Measurements from ENCODE around the gene PTPRU. TPM values are rescaled to one million over a fixed set of nuclear protein-coding genes. Genes with fewer than 3 reads are reported as not detected.

PTPRU gene
- total and polyA plus RNA-seq, 2 of the 8 experiments (the other 6 are each of a cell fraction or from before 2014, with no cell fraction given) = 33.8 to 41.8 TPM

DNA sequence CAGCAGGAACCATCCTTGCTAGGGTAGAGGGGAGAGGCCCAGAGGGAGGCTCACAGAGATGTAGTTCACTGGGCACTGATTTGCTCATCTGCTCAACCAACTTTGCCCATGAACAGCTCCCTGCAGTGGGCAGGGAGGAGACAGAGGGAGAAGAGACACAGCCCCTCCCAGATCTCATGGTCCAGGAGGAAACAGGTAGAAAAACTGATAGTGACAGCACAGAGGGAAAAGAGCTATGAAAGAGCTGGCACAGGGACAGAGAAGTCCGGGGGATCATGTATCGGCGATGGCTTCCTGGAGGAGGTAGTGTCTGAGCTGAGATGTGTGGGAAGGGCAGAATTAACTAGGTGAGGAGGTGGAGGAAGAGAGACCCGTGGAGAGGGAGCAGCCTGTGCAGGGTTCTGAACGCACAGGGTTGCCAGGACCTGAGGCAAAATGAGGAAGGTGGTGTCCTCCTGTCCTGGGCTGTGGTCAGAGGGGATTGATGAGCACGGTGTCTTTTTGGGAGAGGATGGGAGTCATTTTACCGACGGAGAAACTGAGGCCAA is 85.9 kb downstream of the PTPRU start:
- Histone ChIP-seq H3K36me3 (ENCODE audit: control insufficient read depth in 2 of 4, insufficient read depth in 4 of 4, low read length in 3 of 4) (peaks cover 0 to 9% (median 1%) of the 10 kb centered on the region in 4 experiments; a peak in 5 of 8 replicates), H3K23ac (ENCODE audit: insufficient read length) (no peak overlapping the region), H3K18ac (ENCODE audit: extremely low read depth, low read length) (no peak overlapping the region), H3K9ac (replicated peaks in 1 of 4; ENCODE audit: extremely low read depth in 1 of 4, low read depth in 3 of 4, low read length in 3 of 4) (no peak overlapping the region), H2BK5ac (ENCODE audit: low read depth, low read length) (no peak overlapping the region), H3K23me2 (ENCODE audit: low read depth, low read length) (peaks cover 1% of the 10 kb centered on the region; the same call in 1 of the 2 replicates), H3K9me3 (ENCODE audit: insufficient read depth in 2 of 2, low read depth in 1 of 2, low read length in 1 of 2) (no peaks in the 10 kb centered on the region), H2BK120ac (replicated peaks; ENCODE audit: low read depth, low read length) (no peak overlapping the region), H3K79me1 (ENCODE audit: low read depth, low read length) (no peaks in the 10 kb centered on the region), H2BK20ac (ENCODE audit: low read length) (no peak overlapping the region), H2AFZ (ENCODE audit: low read length) (no peak overlapping the region), H3K4me2 (ENCODE audit: insufficient read depth in 1 of 2, low read depth in 2 of 2, low read length in 2 of 2) (no peak overlapping the region), H3K4ac (replicated peaks; ENCODE audit: insufficient read length, low read depth, low read length) (no peak overlapping the region), H3K79me2 (ENCODE audit: control insufficient read depth in 1 of 2, insufficient read depth in 2 of 2, low read length in 2 of 2) (no peaks in the 10 kb centered on the region), H4K91ac (replicated peaks; ENCODE audit: insufficient read length, low read length) (no peak overlapping the region), H2AK5ac (ENCODE audit: low read depth, low read length) (no peak overlapping the region), H3K14ac (ENCODE audit: insufficient read length) (no peak overlapping the region), H2BK15ac (ENCODE audit: low read length) (no peak overlapping the region), H3K27ac (ENCODE audit: low read depth, low read length) (no peak overlapping the region), H4K5ac (ENCODE audit: insufficient read length, low read depth, low read length) (no peak overlapping the region), H3K4me1 (replicated peaks in 1 of 4; ENCODE audit: control insufficient read depth in 3 of 4, insufficient read depth in 4 of 4, low read length in 3 of 4) (peaks cover 5 to 14% (median 10%) of the 10 kb centered on the region in 4 experiments), H4K20me1 (replicated peaks in 1 of 2; ENCODE audit: control insufficient read depth in 1 of 2, insufficient read depth in 2 of 2, low read length in 2 of 2) (no peaks in the 10 kb centered on the region), H3K4me3 (ENCODE audit: extremely low read depth in 1 of 4, insufficient read depth in 2 of 4, low read depth in 3 of 4, low read length in 4 of 4) (no peak overlapping the region), H3K56ac (replicated peaks; ENCODE audit: insufficient read length, low read depth, low read length) (no peak overlapping the region), H2BK12ac (ENCODE audit: low read depth, low read length) (no peak overlapping the region), H3K27me3 (replicated peaks in 1 of 4; ENCODE audit: control insufficient read depth in 3 of 4, extremely low read depth in 1 of 4, insufficient read depth in 3 of 4, low read length in 3 of 4) (no peaks in the 10 kb centered on the region), H4K8ac (ENCODE audit: extremely low read depth, insufficient read depth, low read length) (no peak overlapping the region)
- CTCF ChIA-PET (ENCODE audit: partially characterized antibody) = interaction anchor here (0.9 to 5.4 kb wide), 9 partner anchors 9 to 381 kb away, joined by 3 to 21 read pairs (median 3); no protein-coding TSS in a partner anchor
- no peak for FAIRE-seq
- no peak for TF ChIP-seq BACH1 (IDR thresholded peaks at IDR 0.05; ENCODE audit: low read length)
- no peak for TF ChIP-seq ASH2L (IDR thresholded peaks at IDR 0.05; ENCODE audit: low read length)
- no peak for TF ChIP-seq TBP (IDR thresholded peaks at IDR 0.05; ENCODE audit: low read depth, low read length)
- no peak for TF ChIP-seq POU5F1 (IDR thresholded peaks at IDR 0.05; ENCODE audit: low read depth, low read length)
- no peak for TF ChIP-seq JUN (IDR thresholded peaks at IDR 0.05; ENCODE audit: low read depth, low read length)
- DNase-seq (ENCODE audit: low read depth in 1 of 2, low spot score in 2 of 2) = no peak
- POLR2A ChIA-PET (ENCODE audit: partially characterized antibody) = interaction anchor here (1.4 kb wide), 1 partner anchor 17 kb away, joined by 3 read pairs; no protein-coding TSS in a partner anchor
- 91% methylated on average over 5 of the region's 8 CpGs; no CpG with 5 or more reads in 1 of the 2 experiments for WGBS, 2 experiments (ENCODE audit: extremely low coverage in 1 of 2, insufficient coverage in 1 of 2, insufficient read length in 1 of 2, insufficient replicate concordance in 2 of 2, low coverage in 1 of 2, low lambda C conversion rate in 2 of 2, missing lambda C conversion rate in 1 of 2)

All from H1 (cell line).